Dermis blood vessel endothelial cell (primary cell): ENCODE data around the gene TTC14. TPM values are rescaled to one million over a fixed set of nuclear protein-coding genes. Genes with fewer than 3 reads are reported as not detected.

Experiments used
- DNase-seq: peaks from one replicate; pipeline ENCODE4 v3.0.0; 2010
- total RNA-seq: library from RNA; depleted of rRNA; stranded (reverse); fragments of >200 nt; gene quantifications from 2 replicates; pipeline ENCODE4 v1.2.3, GENCODE V29; 2014

The TTC14 gene
- total RNA-seq, 1 donor from 2014 or later, result 66.4 TPM

- no peak for DNase-seq
These were observed 31.8 kb downstream of the TTC14 start for GRCh38 chr3:180633722-180634121.

GRCh38 chr3:180640987-180641386 lies 39.0 kb downstream of the TTC14 start:
- DNase-seq, result no peak

GRCh38 chr3:180646187-180646790 lies 44.3 kb downstream of the TTC14 start:
- peak; percentile 15 for DNase-seq

GRCh38 chr3:180656406-180656805 lies 54.4 kb downstream of the TTC14 start:
- no peak for DNase-seq

GRCh38 chr3:180657094-180657493 lies 55.1 kb downstream of the TTC14 start:
- DNase-seq, result no peak

Other genes starting within 250 kb of the TTC14 start
- gene CCDC39, start 77.3 kb downstream of the TTC14 start, total RNA-seq, result under 0.01 and 0.34 TPM in 2 replicates